GM10847 (cell line): ENCODE measurements around the gene TRIOBP.

ENCODE experiments used
- POLR2A ChIP-seq: IDR thresholded peaks from 2 replicates; pipeline ENCODE4 v1.6.1; 2011; ENCODE audit not compliant: insufficient read length; ENCODE audit errors: extremely low read depth

The TRIOBP gene, protein sequence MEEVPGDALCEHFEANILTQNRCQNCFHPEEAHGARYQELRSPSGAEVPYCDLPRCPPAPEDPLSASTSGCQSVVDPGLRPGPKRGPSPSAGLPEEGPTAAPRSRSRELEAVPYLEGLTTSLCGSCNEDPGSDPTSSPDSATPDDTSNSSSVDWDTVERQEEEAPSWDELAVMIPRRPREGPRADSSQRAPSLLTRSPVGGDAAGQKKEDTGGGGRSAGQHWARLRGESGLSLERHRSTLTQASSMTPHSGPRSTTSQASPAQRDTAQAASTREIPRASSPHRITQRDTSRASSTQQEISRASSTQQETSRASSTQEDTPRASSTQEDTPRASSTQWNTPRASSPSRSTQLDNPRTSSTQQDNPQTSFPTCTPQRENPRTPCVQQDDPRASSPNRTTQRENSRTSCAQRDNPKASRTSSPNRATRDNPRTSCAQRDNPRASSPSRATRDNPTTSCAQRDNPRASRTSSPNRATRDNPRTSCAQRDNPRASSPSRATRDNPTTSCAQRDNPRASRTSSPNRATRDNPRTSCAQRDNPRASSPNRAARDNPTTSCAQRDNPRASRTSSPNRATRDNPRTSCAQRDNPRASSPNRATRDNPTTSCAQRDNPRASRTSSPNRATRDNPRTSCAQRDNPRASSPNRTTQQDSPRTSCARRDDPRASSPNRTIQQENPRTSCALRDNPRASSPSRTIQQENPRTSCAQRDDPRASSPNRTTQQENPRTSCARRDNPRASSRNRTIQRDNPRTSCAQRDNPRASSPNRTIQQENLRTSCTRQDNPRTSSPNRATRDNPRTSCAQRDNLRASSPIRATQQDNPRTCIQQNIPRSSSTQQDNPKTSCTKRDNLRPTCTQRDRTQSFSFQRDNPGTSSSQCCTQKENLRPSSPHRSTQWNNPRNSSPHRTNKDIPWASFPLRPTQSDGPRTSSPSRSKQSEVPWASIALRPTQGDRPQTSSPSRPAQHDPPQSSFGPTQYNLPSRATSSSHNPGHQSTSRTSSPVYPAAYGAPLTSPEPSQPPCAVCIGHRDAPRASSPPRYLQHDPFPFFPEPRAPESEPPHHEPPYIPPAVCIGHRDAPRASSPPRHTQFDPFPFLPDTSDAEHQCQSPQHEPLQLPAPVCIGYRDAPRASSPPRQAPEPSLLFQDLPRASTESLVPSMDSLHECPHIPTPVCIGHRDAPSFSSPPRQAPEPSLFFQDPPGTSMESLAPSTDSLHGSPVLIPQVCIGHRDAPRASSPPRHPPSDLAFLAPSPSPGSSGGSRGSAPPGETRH (N-terminal part only)

GRCh38 chr22:37696657-37697537 is at the start of gene TRIOBP:
Gene TRIOBP (plus strand): TSS chr22:37697048. CDS start chr22:37701366, 4,318 bp downstream.
- no peak for TF ChIP-seq POLR2A

DNA sequence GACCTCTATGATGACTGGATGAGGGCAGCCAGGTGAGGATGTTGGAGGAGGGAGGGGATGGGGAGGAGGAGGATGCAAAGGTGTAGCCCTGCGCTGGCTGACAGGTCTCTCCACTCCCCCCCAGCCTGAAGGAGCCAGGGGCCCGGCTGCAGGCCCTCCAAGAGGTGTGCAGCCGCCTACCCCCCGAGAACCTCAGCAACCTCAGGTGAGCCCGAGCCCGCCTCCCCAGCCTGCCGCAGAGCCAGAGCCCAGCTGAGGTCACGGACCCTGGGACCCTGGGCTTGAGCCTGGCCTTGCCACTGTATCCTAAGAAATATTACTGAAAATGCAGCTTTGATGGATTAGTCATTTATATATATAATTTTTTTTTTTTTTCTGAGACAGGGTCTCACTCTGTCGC is 49.5 kb upstream of the TRIOBP start:
- TF ChIP-seq POLR2A, result no peak

- no peak for TF ChIP-seq POLR2A
These were observed 48.9 kb upstream of the TRIOBP start for GRCh38 chr22:37647928-37648327.

DNA sequence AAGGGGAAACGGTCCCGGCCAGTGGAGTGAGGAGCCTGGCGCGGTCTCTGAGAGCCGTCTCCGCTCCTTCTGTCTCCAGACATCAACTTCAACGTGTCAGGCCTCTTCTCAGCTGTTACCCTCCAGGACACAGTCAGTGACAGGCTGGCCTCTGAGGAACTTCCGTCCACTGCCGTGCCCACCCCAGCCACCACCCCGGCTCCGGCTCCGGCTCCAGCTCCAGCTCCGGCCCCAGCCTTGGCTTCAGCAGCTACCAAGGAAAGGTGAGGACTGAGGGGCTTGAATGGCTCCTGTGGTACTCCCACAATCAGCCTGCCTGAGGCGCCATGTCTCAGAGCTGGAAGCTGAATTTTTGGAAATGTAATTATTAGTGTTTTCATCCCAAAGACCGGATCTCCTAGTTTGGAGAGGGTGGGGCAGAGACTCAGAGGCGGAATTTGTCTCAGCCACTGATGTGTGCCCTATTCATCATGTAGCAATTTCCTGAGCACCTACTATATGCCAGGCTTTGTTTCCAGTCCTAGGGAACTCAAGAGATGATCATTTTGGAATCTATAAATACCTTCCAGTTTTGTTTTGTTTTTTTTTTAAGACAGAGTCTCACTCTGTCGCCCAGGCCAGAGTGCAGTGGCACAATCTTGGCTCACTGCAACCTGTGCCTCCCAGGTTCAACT is 46.2 kb upstream of the TRIOBP start:
- no peak for TF ChIP-seq POLR2A

- no peak for TF ChIP-seq POLR2A
These were observed 42.1 kb upstream of the TRIOBP start for GRCh38 chr22:37654563-37655251.

GRCh38 chr22:37655252-37655563 is 41.6 kb upstream of the TRIOBP start:
- no peak for TF ChIP-seq POLR2A

DNA sequence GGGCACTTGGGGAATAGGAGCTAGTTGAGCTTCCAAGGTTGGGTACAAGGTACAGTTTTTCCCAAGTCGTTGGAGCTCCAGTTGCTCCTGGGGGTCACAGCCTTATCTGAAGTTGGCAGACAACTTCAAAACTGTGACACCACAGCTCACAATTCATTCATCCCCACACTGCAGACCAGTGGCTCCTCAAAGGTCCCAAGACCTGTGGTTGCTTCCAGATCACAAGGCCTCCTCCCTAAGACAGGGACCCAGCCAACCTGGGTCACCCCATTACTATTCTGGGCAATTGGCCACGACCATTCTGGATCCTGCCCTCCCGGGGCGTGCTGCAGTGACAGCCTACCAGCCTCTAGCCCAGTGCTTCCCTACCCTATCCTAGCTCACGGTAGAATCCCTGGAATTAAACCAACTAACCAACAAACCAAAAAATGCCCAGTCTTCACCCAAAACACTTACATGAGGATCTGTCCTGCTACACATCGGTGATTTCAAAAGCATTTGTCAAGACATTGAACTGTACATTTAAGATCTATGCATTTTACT is 39.2 kb upstream of the TRIOBP start:
- no peak for TF ChIP-seq POLR2A

DNA sequence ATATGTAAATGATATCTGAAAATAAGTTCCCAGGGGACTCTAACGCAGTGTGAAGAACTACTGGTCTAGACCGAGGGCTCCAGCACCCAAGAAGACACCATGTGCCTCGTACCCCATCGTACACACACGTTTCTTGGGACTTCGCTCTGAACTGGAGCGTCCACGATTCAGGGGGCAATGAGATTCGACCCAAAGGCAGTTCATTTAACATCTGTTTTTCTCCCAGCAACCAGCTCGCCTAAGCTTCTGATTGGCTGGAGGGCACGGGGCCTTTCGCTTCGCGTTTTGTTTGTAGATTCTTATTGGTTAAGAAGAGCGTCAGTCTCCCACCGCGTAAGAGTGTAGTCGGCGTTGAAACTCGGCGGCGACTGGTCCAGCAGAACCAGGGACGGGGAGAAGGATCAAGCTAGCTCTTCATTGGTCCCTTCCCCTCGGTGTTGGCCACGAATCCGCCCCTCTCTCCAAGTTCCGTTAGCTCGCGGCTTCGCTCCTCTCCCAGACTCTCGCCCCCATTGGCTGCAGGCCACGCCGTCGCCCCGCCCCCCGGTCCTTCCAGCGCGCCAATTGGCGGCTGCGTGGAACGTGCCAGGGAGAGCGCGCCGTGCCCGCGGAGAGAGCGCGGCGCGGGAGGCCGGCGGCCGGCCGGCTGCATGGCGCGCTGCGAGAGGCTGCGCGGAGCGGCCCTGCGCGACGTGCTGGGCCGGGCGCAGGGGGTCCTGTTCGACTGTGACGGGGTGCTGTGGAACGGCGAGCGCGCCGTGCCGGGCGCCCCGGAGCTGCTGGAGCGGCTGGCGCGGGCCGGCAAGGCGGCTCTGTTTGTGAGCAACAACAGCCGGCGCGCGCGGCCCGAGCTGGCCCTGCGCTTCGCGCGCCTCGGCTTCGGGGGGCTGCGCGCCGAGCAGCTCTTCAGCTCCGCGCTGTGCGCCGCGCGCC is 38.4 kb upstream of the TRIOBP start, which contains the start of gene PDXP:
Gene PDXP (plus strand): TSS at position 591 of the 933 bp plus-strand sequence. CDS start 60 bp downstream, at position 651.
- peak; percentile 77 for TF ChIP-seq POLR2A

DNA sequence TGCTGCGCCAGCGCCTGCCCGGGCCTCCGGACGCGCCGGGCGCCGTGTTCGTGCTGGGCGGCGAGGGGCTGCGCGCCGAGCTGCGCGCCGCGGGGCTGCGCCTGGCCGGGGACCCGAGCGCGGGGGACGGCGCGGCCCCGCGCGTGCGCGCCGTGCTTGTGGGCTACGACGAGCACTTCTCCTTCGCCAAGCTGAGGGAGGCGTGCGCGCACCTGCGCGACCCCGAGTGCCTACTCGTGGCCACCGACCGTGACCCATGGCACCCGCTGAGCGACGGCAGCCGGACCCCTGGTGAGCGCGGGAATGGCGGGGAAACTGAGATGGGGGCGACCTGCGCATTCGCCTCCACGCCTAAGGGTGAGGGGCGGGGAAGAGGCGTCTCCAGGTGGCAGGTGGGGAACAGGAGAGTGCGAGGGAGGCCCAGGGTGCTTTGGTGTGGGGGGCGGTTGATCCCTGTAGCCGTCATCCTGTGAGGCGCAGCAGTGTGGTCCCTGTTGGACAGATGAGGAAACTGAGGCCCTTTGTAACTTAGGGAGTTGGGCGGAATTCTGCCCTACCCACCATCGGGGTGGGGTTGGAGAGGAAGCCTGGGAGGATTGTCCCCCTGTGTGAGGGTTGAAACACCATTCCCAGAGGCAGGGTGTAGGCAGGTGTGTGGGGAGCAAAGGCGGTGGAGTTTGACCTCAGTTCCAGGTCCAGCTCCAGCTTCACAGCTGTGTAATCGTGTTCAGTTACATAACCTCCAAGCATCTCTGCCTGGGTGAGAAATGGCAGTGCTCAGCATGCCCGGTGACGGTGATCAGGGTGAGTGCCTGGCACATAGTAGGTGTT is 37.6 kb upstream of the TRIOBP start:
- TF ChIP-seq POLR2A, result no peak

- no peak for TF ChIP-seq POLR2A
These were observed 36.7 kb upstream of the TRIOBP start for GRCh38 chr22:37659897-37660708.
